ENCODE measurements around the gene PFDN2.
"Not testable (repeated sequence)": the region's sequence is repeated elsewhere in the genome, so short reads cannot be mapped to it uniquely, and the experiment has no call there.

Gene PFDN2

GRCh38 chr1:161082996-161083747 is 34.7 kb downstream of the PFDN2 start:
- DNase-seq (ENCODE audit: low read depth in 2 of 3, low spot score in 2 of 3) = no peak

GRCh38 chr1:161082483-161082882 is 35.4 kb downstream of the PFDN2 start:
- DNase-seq (ENCODE audit: low read depth in 2 of 3, low spot score in 2 of 3) = no peak

- DNase-seq (ENCODE audit: low read depth in 2 of 3, low spot score in 2 of 3) = no peak
These were observed 36.3 kb downstream of the PFDN2 start for GRCh38 chr1:161081519-161081918.

GRCh38 chr1:161080441-161081405 is 37.1 kb downstream of the PFDN2 start:
- no peak for DNase-seq (ENCODE audit: low read depth in 2 of 3, low spot score in 2 of 3)

DNA sequence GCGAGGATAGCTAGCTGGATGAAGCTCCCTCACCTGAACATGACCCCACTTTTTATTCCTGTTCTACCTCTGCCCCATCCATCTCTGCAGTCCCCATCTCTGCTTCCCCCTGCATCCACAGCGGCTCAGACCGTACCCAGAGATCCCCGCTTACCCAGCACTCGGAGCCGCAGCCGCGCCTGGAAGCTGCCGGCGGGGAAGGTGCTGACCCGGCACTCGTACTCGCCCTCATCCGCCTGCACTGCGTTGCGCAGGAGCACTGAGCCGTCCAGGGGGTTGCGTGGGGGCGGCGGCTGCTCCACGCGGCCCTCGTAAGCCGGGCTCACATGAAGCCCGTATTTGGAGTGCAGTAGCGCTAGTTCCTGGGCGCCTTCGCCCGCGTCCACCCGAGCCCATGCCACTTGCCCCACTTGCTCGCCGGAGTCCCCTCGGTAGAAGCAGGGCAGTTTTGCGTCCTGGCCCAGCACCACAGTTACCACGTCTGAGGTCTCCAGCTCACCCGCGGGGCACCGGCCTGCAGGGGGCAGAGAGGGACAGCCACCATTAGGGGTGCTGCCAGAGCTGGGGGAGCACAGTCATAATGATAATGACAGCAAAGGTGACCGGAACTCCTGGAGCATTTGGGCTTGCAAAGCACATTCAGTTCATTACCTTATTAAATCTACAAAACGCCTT is 38.3 kb downstream of the PFDN2 start:
- no peak for DNase-seq (ENCODE audit: low read depth in 2 of 3, low spot score in 2 of 3)

DNA sequence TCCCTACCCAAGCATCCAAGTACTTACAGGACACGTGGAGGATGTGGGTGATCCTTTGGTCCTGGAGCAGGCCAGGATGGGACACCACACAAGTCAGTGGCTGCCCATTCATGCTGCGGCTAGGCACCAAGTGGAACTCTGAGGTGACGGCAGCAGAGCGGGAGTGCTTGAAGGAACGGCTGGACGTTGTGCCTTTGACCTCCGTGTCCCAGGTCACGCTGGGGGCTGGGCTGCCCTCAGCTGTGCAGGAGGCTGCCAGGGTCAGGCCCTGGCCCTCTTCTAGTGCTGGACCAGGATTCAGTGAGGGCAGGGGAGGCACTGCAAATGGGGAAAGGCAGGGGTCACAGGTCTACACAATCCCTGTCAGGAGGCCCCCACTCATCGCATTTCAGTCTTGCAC is 40.4 kb downstream of the PFDN2 start:
- DNase-seq (ENCODE audit: low read depth in 2 of 3, low spot score in 2 of 3) = no peak

- no peak for DNase-seq (ENCODE audit: low read depth in 2 of 3, low spot score in 2 of 3)
These were observed 41.4 kb downstream of the PFDN2 start for GRCh38 chr1:161076410-161076809.

GRCh38 chr1:161074676-161075368 is 43.0 kb downstream of the PFDN2 start:
- DNase-seq (ENCODE audit: low read depth in 2 of 3, low spot score in 2 of 3) = no peak

DNA sequence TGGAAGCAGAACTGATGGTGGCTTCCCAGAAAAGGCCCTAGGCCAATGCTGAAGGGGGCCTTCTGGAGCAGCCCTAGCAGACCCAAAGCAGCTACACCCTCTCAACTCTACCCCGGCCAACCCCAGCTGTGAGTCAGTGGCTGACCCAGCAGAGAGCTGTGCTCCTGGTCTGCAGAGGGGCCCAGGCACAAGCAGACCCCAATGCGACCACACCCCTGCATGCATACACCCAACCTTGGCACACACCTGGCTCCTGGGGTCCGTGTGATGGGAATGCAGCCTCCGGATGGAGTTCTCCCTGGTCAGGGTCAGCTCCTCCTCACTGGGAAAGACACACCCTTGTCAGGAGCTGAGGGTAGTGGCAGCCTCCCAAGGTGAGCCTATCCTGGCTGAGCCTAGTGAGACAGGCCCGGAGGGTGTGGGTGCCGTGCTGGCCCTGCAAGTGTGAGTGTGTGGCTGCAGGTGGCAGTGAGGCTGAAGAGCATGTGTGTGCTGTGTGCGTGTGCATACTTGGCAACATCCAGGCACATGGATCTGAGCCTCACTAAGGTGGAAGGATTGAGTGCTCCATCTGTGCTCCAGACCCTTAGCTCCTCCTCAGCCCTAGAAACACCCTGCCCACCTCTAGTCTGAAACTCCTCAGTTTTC is 44.2 kb downstream of the PFDN2 start:
- DNase-seq (ENCODE audit: low read depth in 2 of 3, low spot score in 2 of 3) = no peak

DNA sequence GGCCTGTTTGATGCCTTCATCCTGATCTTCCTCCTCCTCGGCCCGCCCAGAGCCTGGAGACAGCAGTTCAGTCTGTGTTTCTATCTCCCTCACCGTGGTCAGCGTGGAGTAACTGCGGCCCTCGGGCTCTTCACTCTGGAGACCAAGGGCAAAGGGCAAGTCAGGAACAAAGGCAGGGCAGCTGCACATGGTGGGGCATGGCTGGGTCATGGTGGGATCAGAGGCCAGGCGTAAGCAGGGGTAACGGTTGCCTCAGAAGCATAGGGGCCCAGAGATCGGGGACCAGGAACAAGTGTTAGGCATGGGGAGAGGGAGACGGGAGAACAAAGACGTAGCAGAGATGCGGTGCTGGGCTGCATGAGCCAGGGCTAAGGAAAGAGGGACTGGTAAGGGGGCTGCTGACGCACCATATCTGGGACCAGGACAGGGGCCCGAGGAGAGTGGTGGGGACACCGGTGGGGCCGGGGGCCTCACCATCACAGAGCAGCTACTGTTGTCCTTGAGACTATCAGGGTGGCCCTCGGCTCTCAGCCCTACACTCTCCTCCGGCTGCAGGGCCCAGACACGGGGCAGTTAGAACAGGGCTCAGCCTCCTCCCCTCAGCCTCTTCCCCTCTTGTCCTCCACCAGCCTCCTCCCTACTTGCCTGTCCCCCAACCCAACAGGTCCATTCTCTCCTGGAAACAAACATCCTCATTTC is 44.9 kb downstream of the PFDN2 start:
- DNase-seq (ENCODE audit: low read depth in 2 of 3, low spot score in 2 of 3) = no peak

- no peak for DNase-seq (ENCODE audit: low read depth in 2 of 3, low spot score in 2 of 3)
These were observed 45.9 kb downstream of the PFDN2 start for GRCh38 chr1:161071886-161072371.

DNA sequence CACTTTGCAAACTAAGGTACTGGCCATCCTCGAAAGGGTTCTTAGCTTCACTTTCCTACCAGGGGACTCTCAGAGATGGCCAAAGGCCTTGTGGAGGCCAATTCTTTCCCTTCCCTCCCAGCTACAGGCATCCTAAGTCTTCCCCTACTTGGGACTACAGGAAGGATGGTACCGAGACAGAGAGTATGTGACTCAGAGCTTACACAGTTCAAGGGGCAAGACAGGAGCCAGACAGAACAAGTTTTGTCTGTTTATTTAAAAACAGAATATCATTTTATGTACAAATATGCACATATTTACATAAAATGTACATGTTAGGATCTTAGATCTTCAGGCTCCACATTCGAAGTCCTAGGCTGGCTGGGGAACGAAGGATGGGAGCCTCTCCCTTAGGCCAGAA is 47.1 kb downstream of the PFDN2 start:
- no peak for DNase-seq (ENCODE audit: low read depth in 2 of 3, low spot score in 2 of 3)

DNA sequence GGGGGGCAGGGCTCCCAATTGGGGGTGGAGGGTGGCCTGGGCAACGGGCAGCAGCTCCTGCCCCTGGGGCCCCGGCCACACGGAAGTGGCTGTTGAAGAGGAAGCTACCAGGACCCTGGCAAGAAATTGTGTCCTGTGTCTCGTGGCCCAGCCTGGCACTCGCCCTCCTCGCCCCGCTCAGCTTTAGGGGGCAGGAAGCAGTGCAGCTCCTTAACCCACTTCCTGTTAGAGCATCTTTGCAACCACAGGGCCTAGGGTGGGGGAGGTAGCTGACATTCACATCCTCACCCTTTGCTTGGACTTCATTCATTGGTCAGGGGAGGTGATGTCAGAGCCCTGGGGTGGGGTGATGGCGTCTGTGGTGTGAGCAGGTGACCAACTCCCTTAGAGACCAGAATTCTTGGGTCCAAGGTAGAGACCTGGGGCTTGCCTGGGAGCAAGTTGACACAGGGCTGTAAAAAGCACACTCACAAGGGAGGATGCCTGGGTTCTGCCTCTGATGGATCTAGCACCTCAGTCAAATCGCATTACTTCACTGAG is 48.0 kb downstream of the PFDN2 start, which contains the start of gene ARHGAP30:
TSS of gene ARHGAP30 (minus strand) at position 161 of the 540 bp plus-strand sequence. CDS start 267 bp downstream, outside the sequence.
- DNase-seq (ENCODE audit: low read depth in 2 of 3, low spot score in 2 of 3) = peak; percentile 57 to 74 (median 62)

GRCh38 chr1:161069241-161069640 is 48.6 kb downstream of the PFDN2 start:
- no peak for DNase-seq (ENCODE audit: low read depth in 2 of 3, low spot score in 2 of 3)

- peak; percentile 45 to 68 (median 48) for DNase-seq (ENCODE audit: low read depth in 2 of 3, low spot score in 2 of 3)
These were observed 49.3 kb downstream of the PFDN2 start for GRCh38 chr1:161068306-161069234.

- DNase-seq (ENCODE audit: low read depth in 2 of 3, low spot score in 2 of 3) = no peak
These were observed 51.1 kb downstream of the PFDN2 start for GRCh38 chr1:161066694-161067093.

GRCh38 chr1:161065681-161066080 is 52.2 kb downstream of the PFDN2 start:
- not testable (repeated sequence) for DNase-seq (ENCODE audit: low read depth in 2 of 3, low spot score in 2 of 3)

GRCh38 chr1:161063936-161064335 is 53.9 kb downstream of the PFDN2 start:
- DNase-seq (ENCODE audit: low read depth in 2 of 3, low spot score in 2 of 3) = not testable (repeated sequence)
